ENCODE results near the gene CYP4F8. TPM values are rescaled to one million over a fixed set of nuclear protein-coding genes. Genes with fewer than 3 reads are reported as not detected.

The CYP4F8 gene
- polyA plus RNA-seq, 1 of the 3 experiments (the other 2 are of a cell fraction), result not detected

DNA sequence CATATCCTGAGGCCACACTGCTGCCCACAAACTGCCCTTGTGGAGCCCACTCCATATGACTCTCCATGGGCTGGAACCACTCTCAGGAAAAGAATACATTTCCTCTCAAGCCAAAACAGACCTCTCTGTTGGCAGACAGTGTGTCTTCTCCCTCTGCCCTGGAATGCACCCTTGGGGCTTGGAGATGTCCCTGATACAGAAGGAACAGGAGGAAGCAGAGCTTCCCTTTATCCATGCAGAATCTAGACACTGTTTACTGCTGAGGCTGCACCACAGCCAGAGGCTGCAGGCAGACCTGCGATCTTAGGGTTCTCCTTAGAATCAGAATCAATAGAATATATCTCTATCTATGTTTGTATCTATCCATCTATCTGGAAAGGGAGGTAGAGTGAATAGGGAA is 26.8 kb upstream of the CYP4F8 start:
- Histone ChIP-seq H3K4me3 (ENCODE audit: low read depth in 2 of 2, low read length in 1 of 2) (no peak overlapping the region), H4K20me1 (ENCODE audit: insufficient read depth) (no peaks in the 10 kb centered on the region), H3K27ac (ENCODE audit: low read depth in 2 of 2, low read length in 1 of 2) (no peak overlapping the region), H3K36me3 (replicated peaks in 1 of 2; ENCODE audit: control insufficient read depth in 1 of 2, insufficient read depth in 2 of 2, low read length in 1 of 2) (no peaks in the 10 kb centered on the region), H3K79me2 (ENCODE audit: insufficient read depth) (no peaks in the 10 kb centered on the region), H3K9me2 (no peaks in the 10 kb centered on the region), H3F3A (replicated peaks; ENCODE audit: insufficient read depth) (no peaks in the 10 kb centered on the region), H3K9me3 (no peaks in the 10 kb centered on the region), H3K4me2 (no peak overlapping the region), H3K9ac (no peak overlapping the region), H3K27me3 (ENCODE audit: insufficient read depth) (peaks cover 25% of the 10 kb centered on the region), H2AFZ (ENCODE audit: low read depth) (no peak overlapping the region), H3K4me1 (ENCODE audit: control insufficient read depth in 1 of 2, insufficient read depth in 2 of 2, low read depth in 1 of 2, low read length in 1 of 2) (no peaks in the 10 kb centered on the region)
- CTCF ChIA-PET, result no interaction called here
- POLR2A ChIA-PET, result no interaction called here
- TF ChIP-seq FOXJ3 (CRISPR knock-in tag; IDR thresholded peaks at IDR 0.05) (no peak), REST (IDR thresholded peaks at IDR 0.05; ENCODE audit: low read depth, low read length) (no peak), SMC3 (IDR thresholded peaks at IDR 0.05; ENCODE audit: low read depth, low read length) (no peak), GABPA (IDR thresholded peaks at IDR 0.05; ENCODE audit: low read depth) (no peak), POLR2AphosphoS5 (IDR thresholded peaks at IDR 0.05; ENCODE audit: low read depth, low read length) (no peak), FOXM1 (IDR thresholded peaks at IDR 0.05; ENCODE audit: low read depth) (no peak), RFX5 (IDR thresholded peaks at IDR 0.05; ENCODE audit: low read length) (no peak), NFIC (IDR thresholded peaks at IDR 0.05; ENCODE audit: borderline replicate concordance) (no peak), SIN3A (IDR thresholded peaks at IDR 0.05; ENCODE audit: borderline replicate concordance, low read depth, low read length) (no peak), EZH2phosphoT487 (IDR thresholded peaks at IDR 0.05; ENCODE audit: borderline replicate concordance, low read depth) (no peak), RCOR1 (IDR thresholded peaks at IDR 0.05; ENCODE audit: low read length) (no peak), NRF1 (IDR thresholded peaks at IDR 0.05; ENCODE audit: low read depth, low read length) (no peak), FOSL2 (IDR thresholded peaks at IDR 0.05; ENCODE audit: borderline replicate concordance, low read depth) (no peak), RXRA (IDR thresholded peaks at IDR 0.05; ENCODE audit: borderline replicate concordance, low read depth) (no peak), JUND (IDR thresholded peaks at IDR 0.05) (no peak), MEF2A (IDR thresholded peaks at IDR 0.05; ENCODE audit: borderline replicate concordance, low read depth) (no peak)
- TF ChIP-seq, protein P1, sequence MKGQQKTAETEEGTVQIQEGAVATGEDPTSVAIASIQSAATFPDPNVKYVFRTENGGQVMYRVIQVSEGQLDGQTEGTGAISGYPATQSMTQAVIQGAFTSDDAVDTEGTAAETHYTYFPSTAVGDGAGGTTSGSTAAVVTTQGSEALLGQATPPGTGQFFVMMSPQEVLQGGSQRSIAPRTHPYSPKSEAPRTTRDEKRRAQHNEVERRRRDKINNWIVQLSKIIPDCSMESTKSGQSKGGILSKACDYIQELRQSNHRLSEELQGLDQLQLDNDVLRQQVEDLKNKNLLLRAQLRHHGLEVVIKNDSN (IDR thresholded peaks at IDR 0.05; ENCODE audit: borderline replicate concordance, low read depth), result no peak
- TF ChIP-seq, protein P2, sequence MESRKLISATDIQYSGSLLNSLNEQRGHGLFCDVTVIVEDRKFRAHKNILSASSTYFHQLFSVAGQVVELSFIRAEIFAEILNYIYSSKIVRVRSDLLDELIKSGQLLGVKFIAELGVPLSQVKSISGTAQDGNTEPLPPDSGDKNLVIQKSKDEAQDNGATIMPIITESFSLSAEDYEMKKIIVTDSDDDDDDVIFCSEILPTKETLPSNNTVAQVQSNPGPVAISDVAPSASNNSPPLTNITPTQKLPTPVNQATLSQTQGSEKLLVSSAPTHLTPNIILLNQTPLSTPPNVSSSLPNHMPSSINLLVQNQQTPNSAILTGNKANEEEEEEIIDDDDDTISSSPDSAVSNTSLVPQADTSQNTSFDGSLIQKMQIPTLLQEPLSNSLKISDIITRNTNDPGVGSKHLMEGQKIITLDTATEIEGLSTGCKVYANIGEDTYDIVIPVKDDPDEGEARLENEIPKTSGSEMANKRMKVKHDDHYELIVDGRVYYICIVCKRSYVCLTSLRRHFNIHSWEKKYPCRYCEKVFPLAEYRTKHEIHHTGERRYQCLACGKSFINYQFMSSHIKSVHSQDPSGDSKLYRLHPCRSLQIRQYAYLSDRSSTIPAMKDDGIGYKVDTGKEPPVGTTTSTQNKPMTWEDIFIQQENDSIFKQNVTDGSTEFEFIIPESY (IDR thresholded peaks at IDR 0.05; ENCODE audit: borderline replicate concordance, low read depth), result no peak
- TF ChIP-seq, protein P3, sequence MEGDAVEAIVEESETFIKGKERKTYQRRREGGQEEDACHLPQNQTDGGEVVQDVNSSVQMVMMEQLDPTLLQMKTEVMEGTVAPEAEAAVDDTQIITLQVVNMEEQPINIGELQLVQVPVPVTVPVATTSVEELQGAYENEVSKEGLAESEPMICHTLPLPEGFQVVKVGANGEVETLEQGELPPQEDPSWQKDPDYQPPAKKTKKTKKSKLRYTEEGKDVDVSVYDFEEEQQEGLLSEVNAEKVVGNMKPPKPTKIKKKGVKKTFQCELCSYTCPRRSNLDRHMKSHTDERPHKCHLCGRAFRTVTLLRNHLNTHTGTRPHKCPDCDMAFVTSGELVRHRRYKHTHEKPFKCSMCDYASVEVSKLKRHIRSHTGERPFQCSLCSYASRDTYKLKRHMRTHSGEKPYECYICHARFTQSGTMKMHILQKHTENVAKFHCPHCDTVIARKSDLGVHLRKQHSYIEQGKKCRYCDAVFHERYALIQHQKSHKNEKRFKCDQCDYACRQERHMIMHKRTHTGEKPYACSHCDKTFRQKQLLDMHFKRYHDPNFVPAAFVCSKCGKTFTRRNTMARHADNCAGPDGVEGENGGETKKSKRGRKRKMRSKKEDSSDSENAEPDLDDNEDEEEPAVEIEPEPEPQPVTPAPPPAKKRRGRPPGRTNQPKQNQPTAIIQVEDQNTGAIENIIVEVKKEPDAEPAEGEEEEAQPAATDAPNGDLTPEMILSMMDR (IDR thresholded peaks at IDR 0.05), result no peak
- TF ChIP-seq, protein P4, sequence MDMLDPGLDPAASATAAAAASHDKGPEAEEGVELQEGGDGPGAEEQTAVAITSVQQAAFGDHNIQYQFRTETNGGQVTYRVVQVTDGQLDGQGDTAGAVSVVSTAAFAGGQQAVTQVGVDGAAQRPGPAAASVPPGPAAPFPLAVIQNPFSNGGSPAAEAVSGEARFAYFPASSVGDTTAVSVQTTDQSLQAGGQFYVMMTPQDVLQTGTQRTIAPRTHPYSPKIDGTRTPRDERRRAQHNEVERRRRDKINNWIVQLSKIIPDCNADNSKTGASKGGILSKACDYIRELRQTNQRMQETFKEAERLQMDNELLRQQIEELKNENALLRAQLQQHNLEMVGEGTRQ (IDR thresholded peaks at IDR 0.05; ENCODE audit: borderline replicate concordance, low read depth, low read length), result no peak
- DNase-seq, result no peak
- WGBS (ENCODE audit: low lambda C conversion rate), result 30% methylated on average over 1 of the region's 1 CpG

Measured in SK-N-SH (cell line).